HepG2 (cell line): ENCODE data around the gene ATP9A. TPM values are rescaled to one million over a fixed set of nuclear protein-coding genes. Genes with fewer than 3 reads are reported as not detected.

Experiments used
- ATAC-seq: fragments of 200-7000 bp; cut with Tn5 transposase; 3 replicates; pipeline ENCODE4 v1.9.1; 2020; ENCODE audit warnings: mild to moderate bottlenecking, moderate library complexity
- BruUV-seq: library from RNA; stranded (reverse); fragments of 400-500 nt; replicated peaks from 2 replicates; lab custom pipeline; 2021; lab: Mats Ljungman, UMichigan
- CTCF ChIA-PET: fragments of 300-600 bp; formaldehyde crosslinking; extraction: SDS; loops from one replicate; lab custom pipeline; 2021; ENCODE audit warnings: low total read pairs, inconsistent platforms, low intra/inter-chr PET ratio; lab: Yijun Ruan, JAX
- POLR2A ChIA-PET: fragments of 350-600 bp; sonication (Branson Sonifier 250); formaldehyde crosslinking; loops from one replicate; lab custom pipeline; 2020; ENCODE audit warnings: antibody characterized with exemption, inconsistent platforms; lab: Yijun Ruan, JAX
- DNase-seq: peaks from one replicate; pipeline ENCODE4 v3.0.0-alpha.2; 2015; ENCODE audit warnings: low spot score
- FAIRE-seq: peaks from 3 replicates; lab custom pipeline; 2011; peaks lifted over from hg19 to GRCh38; lab: Jason Lieb, UNC
- H2AFZ ChIP-seq: one replicate; pipeline ENCODE4 v1.6.1; 2011; ENCODE audit warnings: low read length, inconsistent platforms
- H3K27ac ChIP-seq: fragments of 300-600 bp; 3 replicates; pipeline ENCODE4 v1.8.0; 2011; ENCODE audit warnings: mixed run types, mild to moderate bottlenecking, mixed read lengths, low read length, inconsistent platforms; ENCODE audit not compliant: insufficient read depth; ENCODE audit errors: extremely low read length
- H3K27me3 ChIP-seq, 2 experiments: fragments of 200-600 bp in 1 of 2; 2 replicates in 1 of 2; 3 replicates in 1 of 2; pipeline versions ENCODE4 v1.6.0 to v1.8.0; 2011; ENCODE audit warnings: low read length in 2 of 2, mild to moderate bottlenecking in 2 of 2, moderate library complexity in 2 of 2, inconsistent platforms in 1 of 2; ENCODE audit not compliant: insufficient read depth in 2 of 2, control insufficient read depth in 1 of 2
- H3K36me3 ChIP-seq, 2 experiments: fragments of 200-600 bp in 1 of 2; replicated peaks in 1 of 2; 2 replicates in 1 of 2; 3 replicates in 1 of 2; pipeline versions ENCODE4 v1.5.1 to v1.8.0; 2011; ENCODE audit warnings: low read length in 2 of 2, inconsistent platforms in 1 of 2; ENCODE audit not compliant: insufficient read depth in 2 of 2, control insufficient read depth in 1 of 2
- H3K4me1 ChIP-seq: 2 replicates; pipeline ENCODE4 v1.5.1; 2012; ENCODE audit warnings: low read length, inconsistent platforms; ENCODE audit not compliant: insufficient read depth
- H3K4me2 ChIP-seq: 2 replicates; pipeline ENCODE4 v1.6.0; 2011; ENCODE audit warnings: low read depth, low read length, inconsistent platforms
- H3K4me3 ChIP-seq, 3 experiments: fragments of 200-600 bp in 1 of 3; sonication (generic), shearing (Covaris generic) in 1 of 3; replicated peaks in 1 of 3; 2 replicates each; pipeline ENCODE4 v1.5.1; 2011 to 2016; ENCODE audit warnings: low read length in 3 of 3, inconsistent platforms in 2 of 3, low read depth in 2 of 3, mild to moderate bottlenecking in 2 of 3, control low read depth in 1 of 3, mixed read lengths in 1 of 3; ENCODE audit not compliant: insufficient read depth in 1 of 3
- H3K79me2 ChIP-seq: one replicate; pipeline ENCODE4 v1.6.1; 2011; ENCODE audit warnings: low read length, inconsistent platforms; ENCODE audit not compliant: insufficient read depth
- H3K9ac ChIP-seq: 2 replicates; pipeline ENCODE4 v1.6.0; 2011; ENCODE audit warnings: mild to moderate bottlenecking, low read depth, low read length, inconsistent platforms; ENCODE audit not compliant: insufficient read depth
- H3K9me3 ChIP-seq: 2 replicates; pipeline ENCODE4 v1.5.1; 2012; ENCODE audit warnings: mild to moderate bottlenecking, low read length
- H4K20me1 ChIP-seq: 2 replicates; pipeline ENCODE4 v1.6.0; 2011; ENCODE audit warnings: inconsistent platforms, mild to moderate bottlenecking, low read length, moderate library complexity; ENCODE audit not compliant: insufficient read depth
- GATAD2A ChIP-seq: IDR thresholded peaks from 2 replicates; pipeline ENCODE4 v1.6.1; 2016
- GTF3A ChIP-seq: sonication (generic); formaldehyde crosslinking; conservative IDR thresholded peaks from 2 replicates; pipeline ENCODE4 v1.4.0; 2020; ENCODE audit warnings: mild to moderate bottlenecking, missing genetic modification reagents
- HMGA1 ChIP-seq: sonication (generic); formaldehyde crosslinking; conservative IDR thresholded peaks from 2 replicates; pipeline ENCODE4 v1.4.0; 2020; ENCODE audit warnings: missing genetic modification reagents
- NR2F1 ChIP-seq, 2 experiments: fragments of 450-650 bp in 1 of 2; formaldehyde crosslinking in 1 of 2; IDR thresholded peaks; 2 replicates each; pipeline versions ENCODE4 v1.5.0 to v1.6.1; 2016 to 2020; ENCODE audit warnings: mild to moderate bottlenecking in 1 of 2, missing compliant biosample characterization in 1 of 2, missing genetic modification reagents in 1 of 2, moderate library complexity in 1 of 2
- SKI ChIP-seq: fragments of 450-650 bp; IDR thresholded peaks from one replicate; pipeline ENCODE4 v1.6.1; 2018; ENCODE audit warnings: mild to moderate bottlenecking; ENCODE audit not compliant: partially characterized antibody
- ZBTB42 ChIP-seq: sonication (generic); formaldehyde crosslinking; IDR thresholded peaks from 2 replicates; pipeline ENCODE4 v1.5.0; 2020; ENCODE audit warnings: mild to moderate bottlenecking, missing genetic modification reagents
- ZNF138 ChIP-seq: sonication (generic); formaldehyde crosslinking; IDR thresholded peaks from 2 replicates; pipeline ENCODE4 v1.5.0; 2020; ENCODE audit warnings: mild to moderate bottlenecking, low read depth, missing genetic modification reagents
- ZNF510 ChIP-seq: sonication (generic); formaldehyde crosslinking; IDR thresholded peaks from 2 replicates; pipeline ENCODE4 v1.4.0; 2020; ENCODE audit warnings: low read depth, mild to moderate bottlenecking, missing genetic modification reagents
- ZNF530 ChIP-seq: sonication (generic); formaldehyde crosslinking; IDR thresholded peaks from 2 replicates; pipeline ENCODE4 v1.5.0; 2020; ENCODE audit warnings: low read depth, mild to moderate bottlenecking, missing genetic modification reagents
- ZNF546 ChIP-seq: sonication (generic); formaldehyde crosslinking; conservative IDR thresholded peaks from 2 replicates; pipeline ENCODE4 v1.8.1; 2023; ENCODE audit warnings: mild to moderate bottlenecking, missing genetic modification reagents
- ZNF557 ChIP-seq: sonication (generic); formaldehyde crosslinking; IDR thresholded peaks from 2 replicates; pipeline ENCODE4 v1.4.0; 2020; ENCODE audit warnings: missing genetic modification reagents
- ZNF768 ChIP-seq: sonication (generic); formaldehyde crosslinking; IDR thresholded peaks from 2 replicates; pipeline ENCODE4 v1.4.0; 2020; ENCODE audit warnings: missing genetic modification reagents
- ZSCAN20 ChIP-seq: sonication (generic); formaldehyde crosslinking; IDR thresholded peaks from 2 replicates; pipeline ENCODE4 v1.4.0; 2020; ENCODE audit warnings: missing genetic modification reagents, mild to moderate bottlenecking, borderline replicate concordance
- WGBS: methylation state at CpG from one replicate; pipeline ENCODE4 v1.1.6; 2017; ENCODE audit warnings: low lambda C conversion rate; 5-methylcytosine and 5-hydroxymethylcytosine counted together
- in situ Hi-C: cut with HindIII; loops from 2 replicates; pipeline ENCODE4 v1.10.0; 2017; ENCODE audit warnings: low pct_unique_long_range_greater_than_20kb; ENCODE audit not compliant: extremely low pct_ligation_motif_present
- intact Hi-C: fragments of 100-400 bp; cut with micrococcal nuclease; formaldehyde crosslinking; loops from one replicate; pipeline ENCODE4 v1.10.0; 2022; ENCODE audit not compliant: unreplicated experiment
- polyA plus RNA-seq, 8 experiments: library from polyadenylated mRNA; depleted of rRNA in 3 of 8; stranded (reverse) in 7 of 8; unstranded in 1 of 8; fragments of >200 nt; fragmentation: Illumina TruSeq in 4 of 8; extraction: Trizol in 4 of 8; gene quantifications; 2 replicates each; pipeline versions ENCODE4 v1.2.1 to v1.2.3, GENCODE V29; 2011 to 2016; ENCODE audit warnings: low read depth in 4 of 8, missing spikeins in 1 of 8, mixed read lengths in 1 of 8; ENCODE audit not compliant: insufficient read depth in 1 of 8
- total RNA-seq, 5 experiments: library from RNA; depleted of rRNA; stranded (reverse); fragments of >200 nt; fragmentation: Illumina TruSeq; extraction: Trizol; gene quantifications; 2 replicates each; pipeline ENCODE4 v1.2.3, GENCODE V29; 2016; ENCODE audit warnings: low read depth in 1 of 5
- TF ChIP-seq, protein P1 (sequence below): sonication (generic); formaldehyde crosslinking; IDR thresholded peaks from 2 replicates; pipeline ENCODE4 v1.5.1; 2020; ENCODE audit warnings: mild to moderate bottlenecking, missing genetic modification reagents, borderline replicate concordance
- TF ChIP-seq, protein P2 (sequence below): sonication (generic); formaldehyde crosslinking; IDR thresholded peaks from 2 replicates; pipeline ENCODE4 v1.5.0; 2020; ENCODE audit warnings: missing genetic modification reagents, mild to moderate bottlenecking, borderline replicate concordance
- TF ChIP-seq, protein P3 (sequence below): IDR thresholded peaks from 2 replicates; pipeline ENCODE4 v1.6.1; 2016; ENCODE audit warnings: mild to moderate bottlenecking, missing biosample characterization, missing genetic modification reagents
- TF ChIP-seq, protein P4 (sequence below): sonication (generic); formaldehyde crosslinking; IDR thresholded peaks from 2 replicates; pipeline ENCODE4 v1.5.0; 2020; ENCODE audit warnings: missing genetic modification reagents

The ATP9A gene
- total and polyA plus RNA-seq, 2 of the 13 experiments (the other 11 are each of a cell fraction or from before 2014, with no cell fraction given): 11.8 to 18.5 TPM

DNA sequence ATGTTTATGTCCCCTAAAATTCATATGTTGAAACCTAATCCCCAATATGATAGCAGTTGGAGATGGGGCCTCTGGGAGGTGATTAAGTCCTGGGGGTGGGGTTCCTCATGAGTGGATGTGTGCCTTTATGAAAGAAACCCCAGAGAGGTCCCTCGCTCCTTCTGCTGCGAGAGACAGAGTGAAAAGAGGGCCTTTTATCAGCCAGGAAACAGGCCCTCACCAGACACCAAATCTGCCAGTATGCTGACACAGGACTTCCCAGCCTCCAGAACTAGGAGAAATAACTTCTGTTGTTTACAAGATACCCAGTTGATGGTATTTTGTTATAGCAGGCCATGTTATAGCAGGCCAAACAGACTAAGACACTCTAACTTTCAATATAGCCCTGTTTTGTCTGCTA, 124.8 kb downstream of the ATP9A start:
- H3K27ac ChIP-seq: no peak overlapping the region
- no peak for ATAC-seq
- no peak overlapping the region for H3K4me3 ChIP-seq
- H3K79me2 ChIP-seq: no peaks in the 10 kb centered on the region
- FAIRE-seq: no peak
- no peaks in the 10 kb centered on the region for H4K20me1 ChIP-seq
- H3K27me3 ChIP-seq: no peaks in the 10 kb centered on the region
- intact Hi-C loops: no loop called here
- in situ Hi-C loops: no loop called here
- BruUV-seq: no TSS peak
- peaks cover 0 to 4% of the 10 kb centered on the region in 2 experiments; a peak in 1 of 5 replicates for H3K36me3 ChIP-seq
- no peak for DNase-seq
- ChIA-PET POLR2A (no interaction called here), CTCF (no interaction called here)
- H2AFZ ChIP-seq: no peak overlapping the region
- no peak overlapping the region for H3K9ac ChIP-seq
- no peaks in the 10 kb centered on the region for H3K9me3 ChIP-seq
- 95% methylated on average over 2 of the region's 2 CpGs for WGBS
- H3K4me2 ChIP-seq: no peak overlapping the region
- peaks cover 20% of the 10 kb centered on the region for H3K4me1 ChIP-seq
- TF ChIP-seq, protein P1, sequence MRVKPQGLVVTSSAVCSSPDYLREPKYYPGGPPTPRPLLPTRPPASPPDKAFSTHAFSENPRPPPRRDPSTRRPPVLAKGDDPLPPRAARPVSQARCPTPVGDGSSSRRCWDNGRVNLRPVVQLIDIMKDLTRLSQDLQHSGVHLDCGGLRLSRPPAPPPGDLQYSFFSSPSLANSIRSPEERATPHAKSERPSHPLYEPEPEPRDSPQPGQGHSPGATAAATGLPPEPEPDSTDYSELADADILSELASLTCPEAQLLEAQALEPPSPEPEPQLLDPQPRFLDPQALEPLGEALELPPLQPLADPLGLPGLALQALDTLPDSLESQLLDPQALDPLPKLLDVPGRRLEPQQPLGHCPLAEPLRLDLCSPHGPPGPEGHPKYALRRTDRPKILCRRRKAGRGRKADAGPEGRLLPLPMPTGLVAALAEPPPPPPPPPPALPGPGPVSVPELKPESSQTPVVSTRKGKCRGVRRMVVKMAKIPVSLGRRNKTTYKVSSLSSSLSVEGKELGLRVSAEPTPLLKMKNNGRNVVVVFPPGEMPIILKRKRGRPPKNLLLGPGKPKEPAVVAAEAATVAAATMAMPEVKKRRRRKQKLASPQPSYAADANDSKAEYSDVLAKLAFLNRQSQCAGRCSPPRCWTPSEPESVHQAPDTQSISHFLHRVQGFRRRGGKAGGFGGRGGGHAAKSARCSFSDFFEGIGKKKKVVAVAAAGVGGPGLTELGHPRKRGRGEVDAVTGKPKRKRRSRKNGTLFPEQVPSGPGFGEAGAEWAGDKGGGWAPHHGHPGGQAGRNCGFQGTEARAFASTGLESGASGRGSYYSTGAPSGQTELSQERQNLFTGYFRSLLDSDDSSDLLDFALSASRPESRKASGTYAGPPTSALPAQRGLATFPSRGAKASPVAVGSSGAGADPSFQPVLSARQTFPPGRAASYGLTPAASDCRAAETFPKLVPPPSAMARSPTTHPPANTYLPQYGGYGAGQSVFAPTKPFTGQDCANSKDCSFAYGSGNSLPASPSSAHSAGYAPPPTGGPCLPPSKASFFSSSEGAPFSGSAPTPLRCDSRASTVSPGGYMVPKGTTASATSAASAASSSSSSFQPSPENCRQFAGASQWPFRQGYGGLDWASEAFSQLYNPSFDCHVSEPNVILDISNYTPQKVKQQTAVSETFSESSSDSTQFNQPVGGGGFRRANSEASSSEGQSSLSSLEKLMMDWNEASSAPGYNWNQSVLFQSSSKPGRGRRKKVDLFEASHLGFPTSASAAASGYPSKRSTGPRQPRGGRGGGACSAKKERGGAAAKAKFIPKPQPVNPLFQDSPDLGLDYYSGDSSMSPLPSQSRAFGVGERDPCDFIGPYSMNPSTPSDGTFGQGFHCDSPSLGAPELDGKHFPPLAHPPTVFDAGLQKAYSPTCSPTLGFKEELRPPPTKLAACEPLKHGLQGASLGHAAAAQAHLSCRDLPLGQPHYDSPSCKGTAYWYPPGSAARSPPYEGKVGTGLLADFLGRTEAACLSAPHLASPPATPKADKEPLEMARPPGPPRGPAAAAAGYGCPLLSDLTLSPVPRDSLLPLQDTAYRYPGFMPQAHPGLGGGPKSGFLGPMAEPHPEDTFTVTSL (CRISPR knock-in tag): no peak
- TF ChIP-seq ZNF546 (CRISPR knock-in tag) (no peak), ZNF138 (CRISPR knock-in tag) (no peak), GTF3A (no peak), ZBTB42 (CRISPR knock-in tag) (no peak), ZNF768 (CRISPR knock-in tag) (no peak), ZNF557 (CRISPR knock-in tag) (no peak), ZNF510 (CRISPR knock-in tag) (no peak), SKI (no peak), ZSCAN20 (no peak), HMGA1 (CRISPR knock-in tag) (no peak), GATAD2A (no peak), ZNF530 (CRISPR knock-in tag) (no peak), NR2F1 (CRISPR knock-in tag; IDR thresholded peaks at IDR 0.05) (no peak)
- TF ChIP-seq, protein P2, sequence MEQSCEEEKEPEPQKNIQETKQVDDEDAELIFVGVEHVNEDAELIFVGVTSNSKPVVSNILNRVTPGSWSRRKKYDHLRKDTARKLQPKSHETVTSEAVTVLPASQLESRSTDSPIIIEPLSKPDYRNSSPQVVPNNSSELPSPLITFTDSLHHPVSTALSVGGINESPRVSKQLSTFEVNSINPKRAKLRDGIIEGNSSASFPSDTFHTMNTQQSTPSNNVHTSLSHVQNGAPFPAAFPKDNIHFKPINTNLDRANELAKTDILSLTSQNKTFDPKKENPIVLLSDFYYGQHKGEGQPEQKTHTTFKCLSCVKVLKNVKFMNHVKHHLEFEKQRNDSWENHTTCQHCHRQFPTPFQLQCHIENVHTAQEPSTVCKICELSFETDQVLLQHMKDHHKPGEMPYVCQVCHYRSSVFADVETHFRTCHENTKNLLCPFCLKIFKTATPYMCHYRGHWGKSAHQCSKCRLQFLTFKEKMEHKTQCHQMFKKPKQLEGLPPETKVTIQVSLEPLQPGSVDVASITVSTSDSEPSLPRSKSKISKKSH (CRISPR knock-in tag): no peak
- TF ChIP-seq, protein P3, sequence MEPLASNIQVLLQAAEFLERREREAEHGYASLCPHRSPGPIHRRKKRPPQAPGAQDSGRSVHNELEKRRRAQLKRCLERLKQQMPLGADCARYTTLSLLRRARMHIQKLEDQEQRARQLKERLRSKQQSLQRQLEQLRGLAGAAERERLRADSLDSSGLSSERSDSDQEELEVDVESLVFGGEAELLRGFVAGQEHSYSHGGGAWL (CRISPR knock-in tag): no peak
- TF ChIP-seq, protein P4, sequence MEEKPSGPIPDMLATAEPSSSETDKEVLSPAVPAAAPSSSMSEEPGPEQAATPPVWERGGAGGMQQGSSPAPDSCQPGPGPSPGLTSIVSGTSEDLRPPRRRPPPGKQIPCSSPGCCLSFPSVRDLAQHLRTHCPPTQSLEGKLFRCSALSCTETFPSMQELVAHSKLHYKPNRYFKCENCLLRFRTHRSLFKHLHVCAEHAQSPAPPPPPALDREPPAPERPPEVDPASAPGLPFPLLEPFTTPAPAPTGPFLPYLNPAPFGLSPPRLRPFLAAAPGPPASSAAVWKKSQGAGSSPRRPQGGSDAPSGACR (CRISPR knock-in tag): no peak
